Activated CD8-positive, alpha-beta memory T cell treated with anti-CD3 and anti-CD28 coated beads, Interleukin-2, amount 10 ng/mL, durations not matched to agents 7 days and 5 days (primary cell): ENCODE results near the gene SSC4D. TPM values are rescaled to one million over a fixed set of nuclear protein-coding genes. Genes with fewer than 3 reads are reported as not detected.
"Not testable (repeated sequence)": the region's sequence is repeated elsewhere in the genome, so short reads cannot be mapped to it uniquely, and the experiment has no call there.

Experiments used
- ATAC-seq: fragments of 150-1000 bp; cut with Tn5 transposase; one replicate; pipeline ENCODE4 v1.10.0; 2021; ENCODE audit warnings: moderate library complexity
- CTCF ChIA-PET: fragments of 350-600 bp; sonication (Branson Sonifier 250); formaldehyde crosslinking; loops from one replicate; lab custom pipeline; 2021; ENCODE audit warnings: antibody characterized with exemption; lab: Charles Lee
- DNase-seq: peaks from one replicate; pipeline ENCODE4 v3.0.0-alpha.2; 2020
- H3K27ac Mint-ChIP-seq: one replicate; pipeline ENCODE4 v1.8.0; 2021; ENCODE audit warnings: mild to moderate bottlenecking, mixed read lengths
- H3K27me3 Mint-ChIP-seq: one replicate; pipeline ENCODE4 v1.8.0; 2021; ENCODE audit warnings: mixed read lengths
- H3K36me3 Mint-ChIP-seq: one replicate; pipeline ENCODE4 v1.8.0; 2021; ENCODE audit warnings: mild to moderate bottlenecking, mixed read lengths
- H3K4me1 Mint-ChIP-seq: one replicate; pipeline ENCODE4 v1.8.0; 2021; ENCODE audit warnings: mixed read lengths
- H3K4me3 Mint-ChIP-seq: one replicate; pipeline ENCODE4 v1.8.0; 2021; ENCODE audit warnings: mild to moderate bottlenecking, moderate library complexity, mixed read lengths
- H3K9me3 Mint-ChIP-seq: one replicate; pipeline ENCODE4 v1.8.0; 2022; ENCODE audit warnings: low read depth, mixed read lengths
- total RNA-seq, 2 experiments: library from RNA; stranded (reverse); gene quantifications; one replicate each; pipeline ENCODE4 v1.2.3, GENCODE V29; 2021

The SSC4D gene
- under 1 TPM; 0.23 to 0.64 TPM for total RNA-seq

GRCh38 chr7:76409537-76409936 is at the start of gene SSC4D:
TSS of gene SSC4D (minus strand) at chr7:76409697. CDS start at chr7:76404439, 5,258 bp downstream.
- no peaks in the 10 kb centered on the region for H3K36me3 Mint-ChIP-seq
- ATAC-seq (no peak), DNase-seq (no peak)
- H3K27me3 Mint-ChIP-seq: peaks cover 4% of the 10 kb centered on the region
- no peak within 1 kb of the TSS for H3K4me3 Mint-ChIP-seq
- H3K9me3 Mint-ChIP-seq: no peaks in the 10 kb centered on the region
- H3K27ac Mint-ChIP-seq: no peak within 1 kb of the TSS
- no peaks in the 10 kb centered on the region for H3K4me1 Mint-ChIP-seq
- CTCF ChIA-PET: no interaction called here

DNA sequence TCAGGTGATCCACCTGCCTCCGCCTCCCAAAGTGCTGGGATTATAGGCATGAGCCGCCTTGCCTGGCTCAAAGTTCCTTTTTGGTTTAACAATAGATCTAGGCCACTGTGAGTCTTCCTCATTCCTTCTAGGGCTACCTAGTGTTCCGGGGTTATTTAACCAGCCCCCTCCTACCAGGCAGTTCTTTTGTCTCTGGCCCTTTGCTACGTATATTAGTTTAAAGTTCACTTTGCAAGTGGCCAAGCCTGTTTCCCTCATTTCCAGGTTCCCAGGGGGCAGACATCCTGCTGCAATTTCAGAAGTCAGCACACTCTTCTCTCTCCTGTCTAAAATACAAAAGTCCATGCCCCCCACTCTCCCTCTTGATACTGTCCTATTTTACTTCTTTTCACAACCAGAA is 49.0 kb upstream of the SSC4D start:
- CTCF ChIA-PET, H3K27ac Mint-ChIP-seq: not testable (repeated sequence)

GRCh38 chr7:76457017-76457416 is 47.5 kb upstream of the SSC4D start:
- H3K4me1 Mint-ChIP-seq, H3K27me3 Mint-ChIP-seq, H3K27ac Mint-ChIP-seq, CTCF ChIA-PET, ATAC-seq, H3K36me3 Mint-ChIP-seq, DNase-seq, H3K4me3 Mint-ChIP-seq, H3K9me3 Mint-ChIP-seq: not testable (repeated sequence)

More for the DNA sequence above, 49.0 kb upstream of the SSC4D start:
- H3K36me3 Mint-ChIP-seq, H3K27me3 Mint-ChIP-seq, H3K4me3 Mint-ChIP-seq, ATAC-seq, DNase-seq, H3K4me1 Mint-ChIP-seq, H3K9me3 Mint-ChIP-seq: not testable (repeated sequence)

DNA sequence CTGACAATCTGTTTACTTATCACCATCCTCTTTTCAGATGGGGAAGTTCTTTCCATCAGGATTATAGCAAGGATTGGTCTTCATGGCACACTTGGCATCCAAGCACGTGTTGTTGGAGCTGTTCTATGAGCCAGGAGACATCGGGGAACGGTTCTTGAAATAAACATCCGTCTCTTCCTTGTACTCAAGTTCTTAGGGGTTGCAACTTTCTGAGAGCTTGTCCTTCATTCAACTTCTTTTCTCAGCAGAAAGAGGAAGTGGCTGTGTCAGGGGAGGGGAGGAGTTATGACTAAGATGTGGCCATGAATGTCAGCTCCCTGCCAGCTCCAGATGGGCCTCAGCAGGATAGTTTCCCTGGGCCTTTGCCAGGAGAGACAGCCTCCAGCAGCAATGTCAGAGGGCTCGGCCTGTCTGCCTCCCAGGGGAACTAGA is 36.1 kb upstream of the SSC4D start:
- H3K4me1 Mint-ChIP-seq, H3K36me3 Mint-ChIP-seq, H3K27me3 Mint-ChIP-seq, CTCF ChIA-PET, H3K4me3 Mint-ChIP-seq, H3K9me3 Mint-ChIP-seq: not testable (repeated sequence)
- ATAC-seq (peak; percentile 92), DNase-seq (peak; percentile 58)
- H3K27ac Mint-ChIP-seq: peak overlapping the region; percentile 90

DNA sequence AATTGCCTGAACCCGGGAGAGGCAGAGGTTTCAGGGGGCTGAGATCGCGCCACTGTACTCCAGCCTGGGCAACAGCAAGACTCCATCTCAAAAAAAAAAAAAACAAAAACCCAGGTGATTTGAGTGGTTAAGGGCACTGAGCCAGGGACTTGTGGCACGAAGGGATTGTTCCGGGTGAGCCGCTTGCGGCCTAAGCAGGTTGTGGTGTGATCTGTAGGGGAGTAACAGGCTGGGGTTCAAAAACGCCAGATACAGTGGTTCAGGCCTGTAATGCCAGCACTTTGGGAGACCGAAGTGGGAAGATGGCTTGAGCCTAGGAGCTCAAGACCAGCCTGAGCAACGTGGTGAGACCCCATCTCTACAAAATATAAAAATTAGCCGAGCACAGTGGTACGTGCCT is 34.3 kb upstream of the SSC4D start:
- H3K4me1 Mint-ChIP-seq, H3K4me3 Mint-ChIP-seq, H3K27me3 Mint-ChIP-seq, H3K27ac Mint-ChIP-seq, DNase-seq, ATAC-seq, H3K9me3 Mint-ChIP-seq, CTCF ChIA-PET, H3K36me3 Mint-ChIP-seq: not testable (repeated sequence)

- H3K27ac Mint-ChIP-seq, H3K36me3 Mint-ChIP-seq, H3K4me1 Mint-ChIP-seq, ATAC-seq, DNase-seq, CTCF ChIA-PET, H3K4me3 Mint-ChIP-seq, H3K9me3 Mint-ChIP-seq, H3K27me3 Mint-ChIP-seq: not testable (repeated sequence)
Observed at GRCh38 chr7:76442664-76443446, 33.4 kb upstream of the SSC4D start.

GRCh38 chr7:76441792-76442191 is 32.3 kb upstream of the SSC4D start:
- CTCF ChIA-PET, H3K4me3 Mint-ChIP-seq, H3K4me1 Mint-ChIP-seq, H3K27me3 Mint-ChIP-seq, H3K27ac Mint-ChIP-seq, DNase-seq, H3K36me3 Mint-ChIP-seq, H3K9me3 Mint-ChIP-seq: not testable (repeated sequence)
- peak; percentile 62 for ATAC-seq

- not testable (repeated sequence) for DNase-seq, H3K4me1 Mint-ChIP-seq
Observed at GRCh38 chr7:76440404-76440803, 30.9 kb upstream of the SSC4D start.

GRCh38 chr7:76439120-76439888 is 29.8 kb upstream of the SSC4D start:
- ATAC-seq, H3K4me3 Mint-ChIP-seq, H3K27ac Mint-ChIP-seq, H3K4me1 Mint-ChIP-seq, DNase-seq, H3K36me3 Mint-ChIP-seq, CTCF ChIA-PET, H3K9me3 Mint-ChIP-seq, H3K27me3 Mint-ChIP-seq: not testable (repeated sequence)

More at GRCh38 chr7:76440404-76440803, 30.9 kb upstream of the SSC4D start:
- ATAC-seq, H3K9me3 Mint-ChIP-seq, H3K4me3 Mint-ChIP-seq, H3K36me3 Mint-ChIP-seq, H3K27me3 Mint-ChIP-seq, H3K27ac Mint-ChIP-seq, CTCF ChIA-PET: not testable (repeated sequence)

DNA sequence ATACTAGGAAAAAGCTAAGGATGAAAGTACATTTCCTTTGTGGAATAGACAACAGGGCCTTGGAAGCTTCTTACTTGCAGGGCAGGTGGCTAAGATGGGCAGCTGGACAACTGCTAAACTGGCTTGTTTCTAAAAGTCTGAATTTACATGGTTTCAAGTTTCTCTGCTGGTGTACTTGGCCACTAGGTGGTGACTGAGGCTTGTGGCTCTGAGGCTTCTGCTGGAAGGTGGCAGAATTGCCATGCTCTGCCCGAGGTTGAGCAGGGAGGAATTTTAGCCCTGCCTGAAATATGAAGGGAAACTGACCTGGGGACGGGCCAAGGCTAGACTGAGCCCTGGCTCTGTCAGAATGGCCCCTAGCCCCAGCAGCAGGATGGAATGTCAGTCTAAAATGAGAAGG is 28.4 kb upstream of the SSC4D start:
- H3K9me3 Mint-ChIP-seq, H3K4me3 Mint-ChIP-seq, H3K36me3 Mint-ChIP-seq, H3K27me3 Mint-ChIP-seq, H3K27ac Mint-ChIP-seq, CTCF ChIA-PET, H3K4me1 Mint-ChIP-seq: not testable (repeated sequence)
- ATAC-seq (peak; percentile 70), DNase-seq (peak; percentile 70)

DNA sequence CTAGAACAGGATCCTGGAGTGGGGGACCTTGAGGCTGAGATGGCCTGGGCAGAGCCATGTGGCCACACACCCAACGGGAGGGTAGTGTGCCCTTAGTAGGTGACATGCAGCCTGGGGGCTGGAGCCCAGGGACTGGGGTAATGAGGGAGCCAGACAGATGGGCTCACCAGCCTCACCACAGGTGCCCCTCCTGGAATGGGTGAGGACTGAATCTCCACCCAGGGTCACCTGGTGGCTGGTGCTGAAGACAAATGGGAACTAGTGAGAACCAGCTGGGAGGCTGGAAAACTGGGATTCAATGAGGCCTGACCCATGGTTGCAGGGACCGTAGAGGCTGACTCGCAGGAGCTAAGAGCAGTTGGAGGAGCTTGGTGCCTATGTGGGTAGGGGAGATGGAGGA is 21.3 kb upstream of the SSC4D start:
- no peak overlapping the region for H3K4me3 Mint-ChIP-seq
- ATAC-seq (no peak), DNase-seq (no peak)
- no peaks in the 10 kb centered on the region for H3K4me1 Mint-ChIP-seq
- no peaks in the 10 kb centered on the region for H3K36me3 Mint-ChIP-seq
- CTCF ChIA-PET: no interaction called here
- no peaks in the 10 kb centered on the region for H3K27me3 Mint-ChIP-seq
- no peak overlapping the region for H3K27ac Mint-ChIP-seq
- H3K9me3 Mint-ChIP-seq: no peaks in the 10 kb centered on the region

- DNase-seq (no peak), ATAC-seq (no peak)
- Mint-ChIP-seq H3K36me3 (no peaks in the 10 kb centered on the region), H3K4me3 (no peak overlapping the region), H3K9me3 (no peaks in the 10 kb centered on the region), H3K4me1 (peaks cover 1% of the 10 kb centered on the region), H3K27me3 (no peaks in the 10 kb centered on the region), H3K27ac (no peak overlapping the region)
- CTCF ChIA-PET: no interaction called here
Observed at GRCh38 chr7:76430211-76430610, 20.7 kb upstream of the SSC4D start.

GRCh38 chr7:76428868-76429805 is 19.6 kb upstream of the SSC4D start:
- Mint-ChIP-seq H3K4me1 (peaks cover 10% of the 10 kb centered on the region), H3K27ac (no peak overlapping the region), H3K27me3 (no peaks in the 10 kb centered on the region), H3K36me3 (no peaks in the 10 kb centered on the region), H3K4me3 (no peak overlapping the region), H3K9me3 (no peaks in the 10 kb centered on the region)
- CTCF ChIA-PET: no interaction called here
- ATAC-seq (no peak), DNase-seq (no peak)
